Measurements from ENCODE around the gene DDIT4. TPM values are rescaled to one million over a fixed set of nuclear protein-coding genes. Genes with fewer than 3 reads are reported as not detected.
A peak's percentile ranks its signal among the peaks of the same experiment; 100 is the strongest.
"Not testable (repeated sequence)": the region's sequence is repeated elsewhere in the genome, so short reads cannot be mapped to it uniquely, and the experiment has no call there.

Gene DDIT4
- total and polyA plus RNA-seq, 5 donors from 2014 or later: 62.1 to 403 (median 89.5) TPM

DNA sequence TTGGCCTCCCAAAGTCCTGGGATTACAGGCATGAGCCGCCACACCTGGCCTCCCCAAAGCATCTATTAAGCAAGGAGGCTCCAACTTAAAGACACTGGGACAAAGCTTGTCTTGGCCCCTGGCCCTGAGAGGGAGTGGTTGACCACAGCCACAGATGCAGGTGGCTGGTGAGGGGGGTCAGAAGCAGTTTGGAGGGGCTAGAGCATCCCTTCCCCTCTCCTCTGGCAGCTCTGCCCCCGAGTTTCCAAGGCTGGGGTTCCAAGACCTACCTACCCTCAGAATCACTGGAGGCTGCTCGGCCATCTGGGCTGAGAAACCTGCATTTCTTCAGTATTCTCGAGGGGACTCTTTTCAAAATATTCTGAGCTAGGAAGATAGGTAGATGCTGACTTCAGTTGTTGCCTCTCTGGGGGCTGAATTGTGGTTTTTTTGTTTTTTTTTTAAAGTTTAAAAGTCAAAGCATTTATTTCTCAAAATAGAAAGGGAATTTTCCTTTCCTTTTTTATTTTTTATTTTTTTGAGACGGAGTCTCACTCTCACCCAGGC lies 32.6 kb downstream of the DDIT4 start:
- H3K4me1 ChIP-seq (ENCODE audit: control insufficient read depth, insufficient read depth, low read length, poor library complexity, severe bottlenecking): peaks cover 15% of the 10 kb centered on the region
- no peaks in the 10 kb centered on the region for H3K36me3 Mint-ChIP-seq
- no peaks in the 10 kb centered on the region for H3K27me3 ChIP-seq (ENCODE audit: control insufficient read depth, insufficient read depth, low read length)
- H3K9me3 ChIP-seq (ENCODE audit: control insufficient read depth in 2 of 2, low read length in 2 of 2): no peaks in the 10 kb centered on the region
- H3K27ac ChIP-seq (ENCODE audit: insufficient read depth, low read length, poor library complexity, severe bottlenecking): no peak overlapping the region
- peak overlapping the region; percentile 42 to 56 (median 48) for H3K27ac Mint-ChIP-seq
- H3K4me1 Mint-ChIP-seq: peaks cover 11 to 68% (median 31%) of the 10 kb centered on the region in 4 donors
- H3K27me3 Mint-ChIP-seq: no peaks in the 10 kb centered on the region
- no peak for DNase-seq
- H3K9me3 Mint-ChIP-seq: no peaks in the 10 kb centered on the region
- no peak overlapping the region for H3K4me3 Mint-ChIP-seq
- no peaks in the 10 kb centered on the region for H3K36me3 ChIP-seq (ENCODE audit: control insufficient read depth, insufficient read depth, low read length)
- H3K4me3 ChIP-seq (ENCODE audit: low read depth, low read length): no peak overlapping the region
- ATAC-seq (ENCODE audit: low read depth in 2 of 2): no peak

DNA sequence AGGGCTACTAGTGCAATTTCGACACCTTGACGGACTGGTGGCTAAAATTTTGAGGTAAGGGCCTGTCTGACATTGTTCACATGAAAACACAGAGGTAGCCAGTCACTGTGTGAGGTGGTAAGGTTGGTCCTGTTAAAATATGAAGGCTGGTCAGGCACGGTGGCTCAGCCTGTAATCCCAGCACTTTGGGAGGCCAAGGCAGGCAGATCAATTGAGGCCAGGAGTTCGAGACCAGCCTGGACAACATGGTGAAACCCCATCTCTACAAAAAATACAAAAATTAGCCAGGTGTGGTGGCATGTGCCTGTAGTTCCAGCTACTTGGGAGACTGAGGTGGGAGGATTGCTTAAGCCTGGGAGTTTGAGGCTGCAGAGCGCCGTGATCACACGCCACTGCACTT lies 34.0 kb downstream of the DDIT4 start:
- H3K4me3 ChIP-seq (ENCODE audit: low read depth, low read length); H3K36me3 Mint-ChIP-seq; H3K9me3 ChIP-seq (ENCODE audit: control insufficient read depth in 2 of 2, low read length in 2 of 2); H3K27ac ChIP-seq (ENCODE audit: insufficient read depth, low read length, poor library complexity, severe bottlenecking); ATAC-seq (ENCODE audit: low read depth in 2 of 2); H3K9me3 Mint-ChIP-seq; H3K36me3 ChIP-seq (ENCODE audit: control insufficient read depth, insufficient read depth, low read length); H3K27me3 Mint-ChIP-seq; H3K27me3 ChIP-seq (ENCODE audit: control insufficient read depth, insufficient read depth, low read length); H3K4me3 Mint-ChIP-seq; DNase-seq: not testable (repeated sequence)
- Mint-ChIP-seq H3K4me1 (peaks cover 11 to 66% (median 32%) of the 10 kb centered on the region in 4 donors), H3K27ac (peak overlapping the region; percentile 74 to 83 (median 79))
- H3K4me1 ChIP-seq (ENCODE audit: control insufficient read depth, insufficient read depth, low read length, poor library complexity, severe bottlenecking): peaks cover 15% of the 10 kb centered on the region

DNA sequence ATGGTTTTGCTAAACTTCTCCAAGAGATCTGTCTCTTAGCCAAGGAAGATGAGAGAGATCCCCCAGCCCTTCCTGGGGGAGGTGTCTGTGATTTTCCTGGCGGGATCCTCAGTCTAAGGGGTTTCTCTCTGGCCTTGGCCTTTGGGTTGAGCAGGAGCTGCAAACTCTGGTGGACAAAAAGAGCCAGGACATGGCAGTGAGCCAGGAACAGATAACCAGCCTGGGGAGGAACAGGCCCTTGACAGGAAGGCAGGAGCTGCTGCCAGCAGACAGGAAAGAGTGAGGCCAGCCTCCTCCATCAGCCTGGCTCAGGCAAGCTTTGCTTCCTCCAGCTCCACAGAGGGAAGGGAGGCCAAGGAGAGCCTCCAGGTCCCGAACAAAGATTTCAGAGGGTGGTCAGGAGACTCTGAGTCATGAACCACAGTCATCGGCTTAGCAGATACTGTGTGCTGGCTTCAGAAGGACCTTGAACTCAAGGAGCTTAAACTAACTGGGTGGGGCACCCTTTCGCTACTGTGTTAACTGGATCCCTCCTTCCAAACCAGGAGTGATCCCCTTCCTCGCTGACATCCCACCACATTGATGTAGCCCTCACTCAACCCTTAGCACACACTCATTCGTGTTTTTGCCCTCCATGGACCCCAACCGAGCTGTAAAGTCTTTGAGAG lies 34.7 kb downstream of the DDIT4 start:
- H3K4me1 Mint-ChIP-seq: peaks cover 11 to 68% (median 32%) of the 10 kb centered on the region in 4 donors
- peak in 1 of 3 donors; percentile 44 for DNase-seq
- Histone ChIP-seq H3K4me3 (ENCODE audit: low read depth, low read length) (no peak overlapping the region), H3K36me3 (ENCODE audit: control insufficient read depth, insufficient read depth, low read length) (no peaks in the 10 kb centered on the region), H3K4me1 (ENCODE audit: control insufficient read depth, insufficient read depth, low read length, poor library complexity, severe bottlenecking) (peaks cover 15% of the 10 kb centered on the region), H3K27ac (ENCODE audit: insufficient read depth, low read length, poor library complexity, severe bottlenecking) (no peak overlapping the region), H3K9me3 (ENCODE audit: control insufficient read depth in 2 of 2, low read length in 2 of 2) (no peaks in the 10 kb centered on the region), H3K27me3 (ENCODE audit: control insufficient read depth, insufficient read depth, low read length) (no peaks in the 10 kb centered on the region)
- H3K27ac Mint-ChIP-seq: peak overlapping the region; percentile 74 to 83 (median 79)
- peak overlapping the region in 2 of 4 donors; percentile 32 to 33 for H3K4me3 Mint-ChIP-seq
- no peaks in the 10 kb centered on the region for H3K36me3 Mint-ChIP-seq
- ATAC-seq (ENCODE audit: low read depth in 2 of 2): peak; percentile 22 to 48
- no peaks in the 10 kb centered on the region for H3K9me3 Mint-ChIP-seq
- no peaks in the 10 kb centered on the region for H3K27me3 Mint-ChIP-seq

DNA sequence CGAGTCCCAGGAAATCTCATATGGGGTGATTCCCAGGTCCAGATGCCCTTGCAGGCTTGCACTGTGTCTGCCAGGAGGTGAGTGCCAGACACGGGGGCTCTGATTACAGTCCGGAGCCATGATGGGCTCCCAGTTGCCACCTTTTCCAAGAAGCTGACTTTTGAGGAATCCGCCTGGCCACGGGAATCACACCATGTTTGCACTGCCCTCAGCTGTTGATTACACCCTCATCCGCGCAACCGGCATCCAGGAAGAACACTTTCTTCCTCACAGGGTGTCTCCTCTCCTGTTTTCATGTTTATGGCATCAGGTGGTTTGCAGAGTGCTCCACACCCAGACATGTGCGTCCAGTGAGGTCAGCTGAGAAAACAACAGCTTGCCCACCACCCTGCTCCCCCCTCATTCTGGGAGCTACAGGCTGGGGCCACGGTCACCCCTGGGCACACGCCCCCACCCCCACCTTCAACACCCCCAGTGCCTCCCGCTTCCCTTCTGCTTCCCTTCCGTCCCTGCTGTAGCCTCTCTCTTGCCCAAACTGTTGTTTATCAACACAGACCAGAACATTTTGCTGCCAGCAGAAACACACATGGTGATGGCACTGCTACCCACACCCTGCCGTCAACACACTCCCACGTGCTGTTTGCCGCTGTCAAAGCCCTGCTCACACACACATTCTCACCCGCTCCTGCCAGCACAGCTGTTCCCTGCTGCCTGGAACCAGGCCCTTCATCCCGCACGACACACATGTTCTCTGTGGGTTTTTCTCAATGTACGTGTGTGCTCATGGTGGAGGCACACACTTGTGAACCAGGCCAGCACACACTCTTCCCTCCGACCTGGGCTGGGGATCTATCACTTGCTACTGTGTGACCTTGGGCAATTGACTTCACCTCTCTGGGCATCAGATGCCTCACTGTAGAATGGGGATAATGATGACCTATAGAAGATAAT lies 35.8 kb downstream of the DDIT4 start:
- H3K27me3 ChIP-seq (ENCODE audit: control insufficient read depth, insufficient read depth, low read length): no peaks in the 10 kb centered on the region
- ATAC-seq (ENCODE audit: low read depth in 2 of 2): peak in 1 of 2 donors; percentile 29

DNA sequence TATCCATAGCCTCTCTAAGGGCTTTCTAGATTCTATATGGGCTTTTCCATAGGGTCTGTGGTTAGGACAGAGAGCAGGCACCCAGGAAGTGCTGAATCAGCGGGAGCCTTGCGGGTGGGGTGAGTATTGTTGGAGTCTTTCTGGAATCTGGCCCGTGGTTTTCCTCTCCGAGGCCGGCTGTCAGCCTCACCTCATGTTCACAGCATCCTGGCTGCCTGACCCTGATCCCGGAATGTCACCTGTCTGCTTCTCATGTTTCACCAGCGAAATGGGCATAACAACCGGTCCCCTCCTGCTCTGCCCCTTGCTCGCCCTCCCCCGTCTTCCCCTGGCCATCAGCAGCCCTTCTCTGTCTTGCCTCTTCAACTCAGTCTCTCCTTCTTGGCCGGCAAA lies 36.5 kb downstream of the DDIT4 start:
- Mint-ChIP-seq H3K27me3 (no peaks in the 10 kb centered on the region), H3K4me3 (peak overlapping the region in 1 of 4 donors; percentile 4), H3K36me3 (no peaks in the 10 kb centered on the region), H3K9me3 (no peaks in the 10 kb centered on the region), H3K27ac (peak overlapping the region in 2 of 3 donors; percentile 64 to 88), H3K4me1 (peaks cover 9 to 61% (median 27%) of the 10 kb centered on the region in 4 donors)
- no peaks in the 10 kb centered on the region for H3K9me3 ChIP-seq (ENCODE audit: control insufficient read depth in 2 of 2, low read length in 2 of 2)
- H3K27me3 ChIP-seq (ENCODE audit: control insufficient read depth, insufficient read depth, low read length): no peaks in the 10 kb centered on the region
- H3K36me3 ChIP-seq (ENCODE audit: control insufficient read depth, insufficient read depth, low read length): no peaks in the 10 kb centered on the region
- no peak for DNase-seq
- ATAC-seq (ENCODE audit: low read depth in 2 of 2): no peak
- no peak overlapping the region for H3K27ac ChIP-seq (ENCODE audit: insufficient read depth, low read length, poor library complexity, severe bottlenecking)
- H3K4me1 ChIP-seq (ENCODE audit: control insufficient read depth, insufficient read depth, low read length, poor library complexity, severe bottlenecking): peaks cover 12% of the 10 kb centered on the region
- no peak overlapping the region for H3K4me3 ChIP-seq (ENCODE audit: low read depth, low read length)

More for the DNA sequence above, 35.8 kb downstream of the DDIT4 start:
- peak overlapping the region; percentile 29 to 88 (median 74) for H3K27ac Mint-ChIP-seq
- no peaks in the 10 kb centered on the region for H3K27me3 Mint-ChIP-seq
- no peaks in the 10 kb centered on the region for H3K9me3 ChIP-seq (ENCODE audit: control insufficient read depth in 2 of 2, low read length in 2 of 2)
- H3K36me3 Mint-ChIP-seq: no peaks in the 10 kb centered on the region
- no peaks in the 10 kb centered on the region for H3K36me3 ChIP-seq (ENCODE audit: control insufficient read depth, insufficient read depth, low read length)
- H3K4me3 ChIP-seq (ENCODE audit: low read depth, low read length): no peak overlapping the region
- H3K4me1 Mint-ChIP-seq: peaks cover 11 to 61% (median 28%) of the 10 kb centered on the region in 4 donors
- no peak for DNase-seq
- H3K4me3 Mint-ChIP-seq: peak overlapping the region in 1 of 4 donors; percentile 17
- no peaks in the 10 kb centered on the region for H3K9me3 Mint-ChIP-seq
- H3K27ac ChIP-seq (ENCODE audit: insufficient read depth, low read length, poor library complexity, severe bottlenecking): no peak overlapping the region
- H3K4me1 ChIP-seq (ENCODE audit: control insufficient read depth, insufficient read depth, low read length, poor library complexity, severe bottlenecking): peaks cover 15% of the 10 kb centered on the region

DNA sequence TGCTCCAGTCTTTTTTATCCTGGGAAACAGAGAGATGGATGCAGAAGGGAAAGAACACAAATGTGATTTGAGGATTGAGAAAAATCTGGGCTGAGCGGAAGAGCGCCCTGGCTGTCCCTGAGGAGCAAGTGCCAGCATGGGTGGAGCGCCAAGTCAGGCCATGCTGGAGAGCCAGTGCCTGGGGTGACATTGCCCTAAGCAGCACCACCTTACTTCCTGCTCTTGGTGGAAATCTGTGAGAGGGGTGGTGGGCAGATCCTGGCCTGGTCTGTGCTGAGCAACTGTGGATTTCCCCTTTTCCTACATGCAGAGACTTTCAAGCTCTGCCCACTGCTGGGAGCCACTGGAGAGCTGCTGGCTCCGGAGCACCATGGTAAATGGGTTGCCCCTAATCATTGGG lies 36.9 kb downstream of the DDIT4 start:
- peak overlapping the region in 2 of 3 donors; percentile 64 to 88 for H3K27ac Mint-ChIP-seq

DNA sequence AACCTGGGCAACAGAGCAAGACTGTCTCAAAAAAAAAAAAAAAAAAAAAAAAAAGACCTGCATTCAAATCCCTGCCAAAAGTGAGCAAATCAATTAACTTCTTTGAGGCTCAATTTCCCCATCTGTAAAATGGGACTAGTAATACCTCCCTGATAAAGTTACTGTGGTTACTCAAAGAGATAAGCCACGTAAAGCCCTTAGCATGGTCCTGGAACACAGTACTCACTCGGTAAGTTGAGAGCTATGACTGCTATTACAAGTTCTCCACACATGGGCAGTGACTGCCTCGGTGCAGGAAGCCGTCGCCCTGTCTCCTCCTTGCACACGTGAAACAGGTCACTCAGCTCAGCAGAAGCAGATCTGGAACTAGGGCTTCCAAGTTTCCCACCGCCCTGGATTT lies 37.9 kb downstream of the DDIT4 start:
- ATAC-seq (ENCODE audit: low read depth in 2 of 2): no peak
- peaks cover 6 to 62% (median 34%) of the 10 kb centered on the region in 4 donors for H3K4me1 Mint-ChIP-seq

More for the DNA sequence above, 36.9 kb downstream of the DDIT4 start:
- no peak overlapping the region for H3K4me3 Mint-ChIP-seq
- no peak overlapping the region for H3K4me3 ChIP-seq (ENCODE audit: low read depth, low read length)
- DNase-seq (no peak), ATAC-seq (ENCODE audit: low read depth in 2 of 2) (no peak)
- no peaks in the 10 kb centered on the region for H3K27me3 ChIP-seq (ENCODE audit: control insufficient read depth, insufficient read depth, low read length)
- H3K36me3 ChIP-seq (ENCODE audit: control insufficient read depth, insufficient read depth, low read length): no peaks in the 10 kb centered on the region
- peaks cover 6 to 61% (median 27%) of the 10 kb centered on the region in 4 donors for H3K4me1 Mint-ChIP-seq
- H3K36me3 Mint-ChIP-seq: no peaks in the 10 kb centered on the region
- H3K4me1 ChIP-seq (ENCODE audit: control insufficient read depth, insufficient read depth, low read length, poor library complexity, severe bottlenecking): peaks cover 10% of the 10 kb centered on the region
- no peaks in the 10 kb centered on the region for H3K27me3 Mint-ChIP-seq
- no peaks in the 10 kb centered on the region for H3K9me3 Mint-ChIP-seq
- no peaks in the 10 kb centered on the region for H3K9me3 ChIP-seq (ENCODE audit: control insufficient read depth in 2 of 2, low read length in 2 of 2)
- H3K27ac ChIP-seq (ENCODE audit: insufficient read depth, low read length, poor library complexity, severe bottlenecking): no peak overlapping the region

More for the DNA sequence above, 37.9 kb downstream of the DDIT4 start:
- H3K4me3 Mint-ChIP-seq: peak overlapping the region in 2 of 4 donors; percentile 25 to 38
- no peak overlapping the region for H3K27ac ChIP-seq (ENCODE audit: insufficient read depth, low read length, poor library complexity, severe bottlenecking)
- H3K4me1 ChIP-seq (ENCODE audit: control insufficient read depth, insufficient read depth, low read length, poor library complexity, severe bottlenecking): peaks cover 19% of the 10 kb centered on the region
- H3K4me3 ChIP-seq (ENCODE audit: low read depth, low read length): no peak overlapping the region
- no peaks in the 10 kb centered on the region for H3K36me3 ChIP-seq (ENCODE audit: control insufficient read depth, insufficient read depth, low read length)
- H3K36me3 Mint-ChIP-seq: no peaks in the 10 kb centered on the region
- no peaks in the 10 kb centered on the region for H3K9me3 ChIP-seq (ENCODE audit: control insufficient read depth in 2 of 2, low read length in 2 of 2)
- H3K9me3 Mint-ChIP-seq: no peaks in the 10 kb centered on the region
- no peak overlapping the region for H3K27ac Mint-ChIP-seq
- DNase-seq: peak in 1 of 3 donors; percentile 49
- no peaks in the 10 kb centered on the region for H3K27me3 ChIP-seq (ENCODE audit: control insufficient read depth, insufficient read depth, low read length)
- no peaks in the 10 kb centered on the region for H3K27me3 Mint-ChIP-seq
